DND-41 (cell line): Measurements from ENCODE around the gene CHSY1.

Experiments
- ATAC-seq: fragments of 200-7000 bp; cut with Tn5 transposase; 3 replicates; pipeline ENCODE4 v1.9.1; 2021; ENCODE audit warnings: low read depth; ENCODE audit not compliant: insufficient read depth
- DNase-seq: peaks from one replicate; pipeline ENCODE4 v3.0.0-alpha.2; 2020
- H2AFZ ChIP-seq: 2 replicates; pipeline ENCODE4 v1.6.0; 2012; ENCODE audit warnings: low read depth, low read length
- H3K27ac ChIP-seq: 2 replicates; pipeline ENCODE4 v1.5.1; 2012; ENCODE audit warnings: low read length, inconsistent platforms
- H3K27me3 ChIP-seq: fragments of 200-600 bp; sonication (generic); 2 replicates; pipeline ENCODE4 v1.6.0; 2012; ENCODE audit warnings: low read length, mild to moderate bottlenecking, inconsistent platforms; ENCODE audit not compliant: insufficient read depth, poor library complexity
- H3K36me3 ChIP-seq: 2 replicates; pipeline ENCODE4 v1.5.1; 2012; ENCODE audit warnings: low read length, inconsistent platforms; ENCODE audit not compliant: insufficient read depth
- H3K4me1 ChIP-seq: 2 replicates; pipeline ENCODE4 v1.5.1; 2012; ENCODE audit warnings: mild to moderate bottlenecking, low read length; ENCODE audit not compliant: insufficient read depth
- H3K4me2 ChIP-seq: 2 replicates; pipeline ENCODE4 v1.6.0; 2012; ENCODE audit warnings: mild to moderate bottlenecking, moderate library complexity, low read length, inconsistent platforms; ENCODE audit not compliant: insufficient read depth
- H3K4me3 ChIP-seq, 2 experiments: fragments of 200-600 bp in 1 of 2; shearing (Covaris generic) in 1 of 2; 2 replicates each; pipeline ENCODE4 v1.5.1; 2012 to 2016; ENCODE audit warnings: inconsistent platforms in 2 of 2, low read length in 2 of 2, mild to moderate bottlenecking in 2 of 2, low read depth in 1 of 2, moderate library complexity in 1 of 2
- H3K79me2 ChIP-seq: 2 replicates; pipeline ENCODE4 v1.6.0; 2012; ENCODE audit warnings: low read length, inconsistent platforms; ENCODE audit not compliant: insufficient read depth
- H3K9ac ChIP-seq: 2 replicates; pipeline ENCODE4 v1.6.0; 2012; ENCODE audit warnings: low read depth, mild to moderate bottlenecking, inconsistent platforms, low read length, moderate library complexity
- H3K9me3 ChIP-seq: 2 replicates; pipeline ENCODE4 v1.5.1; 2012; ENCODE audit warnings: low read length, moderate library complexity, mild to moderate bottlenecking, inconsistent platforms; ENCODE audit not compliant: insufficient read depth, severe bottlenecking
- H4K20me1 ChIP-seq: 2 replicates; pipeline ENCODE4 v1.6.0; 2012; ENCODE audit warnings: low read length; ENCODE audit not compliant: insufficient read depth
- EZH2 ChIP-seq: IDR thresholded peaks from 3 replicates; pipeline ENCODE4 v1.6.1; 2012; ENCODE audit warnings: borderline replicate concordance, low read depth, mild to moderate bottlenecking, moderate library complexity, low read length, inconsistent platforms; ENCODE audit not compliant: severe bottlenecking
- TF ChIP-seq, protein P1 (sequence below): IDR thresholded peaks from 2 replicates; pipeline ENCODE4 v1.5.1; 2012; ENCODE audit warnings: borderline replicate concordance, low read length, moderate library complexity, mild to moderate bottlenecking; ENCODE audit not compliant: poor library complexity, severe bottlenecking; ENCODE audit errors: extremely low read depth

CHSY1 gene

DNA sequence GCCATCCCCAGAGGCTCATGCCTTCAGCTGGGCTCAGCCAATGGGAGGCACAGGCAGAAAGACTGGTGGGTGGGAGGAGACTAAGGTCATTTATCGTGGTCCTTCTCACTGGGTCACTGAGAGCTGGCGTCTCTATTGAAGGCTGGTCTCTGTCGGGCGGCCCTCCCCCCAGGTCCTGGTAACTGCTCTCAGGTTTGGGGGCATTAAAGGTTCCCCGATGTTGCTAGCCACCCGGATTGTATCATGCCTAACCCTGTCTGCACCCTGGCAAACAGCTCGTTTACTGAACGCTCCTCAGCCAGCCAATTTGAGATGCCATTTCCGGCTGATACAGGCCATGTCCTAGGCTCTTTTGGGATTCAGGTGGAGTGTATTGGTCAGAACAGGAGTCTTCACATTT lies 14.9 kb upstream of the CHSY1 start:
- H3K27ac ChIP-seq: no peak overlapping the region
- no peak for ATAC-seq
- no peaks in the 10 kb centered on the region for H3K79me2 ChIP-seq
- no peaks in the 10 kb centered on the region for H3K27me3 ChIP-seq
- no peak overlapping the region for H3K4me2 ChIP-seq
- H4K20me1 ChIP-seq: no peaks in the 10 kb centered on the region
- H3K9ac ChIP-seq: no peak overlapping the region
- H3K36me3 ChIP-seq: peaks cover 17% of the 10 kb centered on the region; the same call in 1 of the 2 replicates
- H3K9me3 ChIP-seq: no peaks in the 10 kb centered on the region
- no peak for DNase-seq
- no peak overlapping the region for H2AFZ ChIP-seq
- no peak overlapping the region for H3K4me3 ChIP-seq
- TF ChIP-seq EZH2: no peak
- H3K4me1 ChIP-seq: no peaks in the 10 kb centered on the region

DNA sequence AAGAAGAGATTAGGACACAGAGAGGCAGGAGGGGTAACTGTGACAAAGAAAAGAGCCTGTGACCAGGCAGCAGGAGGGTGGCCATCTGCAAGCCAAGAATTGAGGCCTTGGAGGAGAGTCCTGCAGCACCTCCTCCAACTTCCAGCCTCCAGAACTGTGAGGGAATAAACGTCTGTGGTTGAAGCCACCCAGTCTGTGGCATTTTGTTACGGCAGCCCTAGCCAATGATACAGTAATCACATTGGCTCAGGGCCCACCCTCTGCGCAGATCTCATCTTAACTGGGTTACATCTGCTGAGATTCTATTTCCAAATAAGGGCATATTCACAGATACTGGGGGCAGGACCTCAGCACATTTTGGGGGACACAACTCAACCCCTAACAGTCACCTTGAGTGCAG lies 14.2 kb upstream of the CHSY1 start:
- Histone ChIP-seq H3K9me3 (no peaks in the 10 kb centered on the region), H3K4me1 (no peaks in the 10 kb centered on the region), H4K20me1 (no peaks in the 10 kb centered on the region), H3K79me2 (no peaks in the 10 kb centered on the region), H2AFZ (no peak overlapping the region), H3K4me3 (no peak overlapping the region), H3K27ac (no peak overlapping the region), H3K36me3 (peaks cover 10% of the 10 kb centered on the region; the same call in 1 of the 2 replicates), H3K9ac (no peak overlapping the region), H3K4me2 (no peak overlapping the region), H3K27me3 (no peaks in the 10 kb centered on the region)
- TF ChIP-seq EZH2: no peak
- TF ChIP-seq, protein P1, sequence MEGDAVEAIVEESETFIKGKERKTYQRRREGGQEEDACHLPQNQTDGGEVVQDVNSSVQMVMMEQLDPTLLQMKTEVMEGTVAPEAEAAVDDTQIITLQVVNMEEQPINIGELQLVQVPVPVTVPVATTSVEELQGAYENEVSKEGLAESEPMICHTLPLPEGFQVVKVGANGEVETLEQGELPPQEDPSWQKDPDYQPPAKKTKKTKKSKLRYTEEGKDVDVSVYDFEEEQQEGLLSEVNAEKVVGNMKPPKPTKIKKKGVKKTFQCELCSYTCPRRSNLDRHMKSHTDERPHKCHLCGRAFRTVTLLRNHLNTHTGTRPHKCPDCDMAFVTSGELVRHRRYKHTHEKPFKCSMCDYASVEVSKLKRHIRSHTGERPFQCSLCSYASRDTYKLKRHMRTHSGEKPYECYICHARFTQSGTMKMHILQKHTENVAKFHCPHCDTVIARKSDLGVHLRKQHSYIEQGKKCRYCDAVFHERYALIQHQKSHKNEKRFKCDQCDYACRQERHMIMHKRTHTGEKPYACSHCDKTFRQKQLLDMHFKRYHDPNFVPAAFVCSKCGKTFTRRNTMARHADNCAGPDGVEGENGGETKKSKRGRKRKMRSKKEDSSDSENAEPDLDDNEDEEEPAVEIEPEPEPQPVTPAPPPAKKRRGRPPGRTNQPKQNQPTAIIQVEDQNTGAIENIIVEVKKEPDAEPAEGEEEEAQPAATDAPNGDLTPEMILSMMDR: no peak
- DNase-seq: no peak
- ATAC-seq: no peak

DNA sequence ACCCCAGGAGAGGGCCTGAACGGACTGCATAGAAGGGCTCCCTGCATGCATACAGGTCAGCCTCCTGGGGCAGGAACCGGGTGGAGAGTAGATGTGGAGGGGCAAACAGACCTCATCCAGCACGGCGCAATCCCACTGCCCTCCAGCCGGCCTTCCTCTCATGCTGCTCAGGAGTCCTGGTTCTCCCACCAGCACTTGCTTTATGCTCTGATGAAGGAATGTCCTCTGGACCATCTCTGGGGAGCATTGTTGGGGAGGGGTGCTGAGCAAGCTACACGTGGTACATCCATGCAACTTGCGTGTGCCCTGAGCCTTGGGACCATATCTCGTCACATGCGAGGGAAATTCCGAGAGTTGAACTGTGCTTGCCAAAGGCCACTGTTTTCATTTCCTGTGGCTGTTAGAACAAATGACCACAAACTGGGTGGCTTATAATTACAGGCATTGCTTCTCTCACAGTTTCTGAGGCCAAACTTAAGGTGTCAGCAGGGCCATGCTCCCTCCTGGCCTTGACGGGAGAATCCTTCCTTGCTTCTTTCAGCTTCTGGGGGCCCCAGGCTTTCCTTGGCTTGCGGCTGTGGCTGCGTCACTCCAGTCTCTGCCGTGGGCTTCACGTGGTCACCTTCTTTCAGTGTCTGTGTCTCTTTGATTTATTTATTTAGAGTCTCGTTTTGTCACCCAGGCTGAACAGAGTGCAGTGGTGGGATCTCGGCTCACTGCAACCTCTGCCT lies 13.2 kb upstream of the CHSY1 start:
- DNase-seq: no peak
- H3K9me3 ChIP-seq: no peaks in the 10 kb centered on the region
- H3K4me2 ChIP-seq: no peak overlapping the region
- no peaks in the 10 kb centered on the region for H3K27me3 ChIP-seq
- no peaks in the 10 kb centered on the region for H3K4me1 ChIP-seq
- peaks cover 4% of the 10 kb centered on the region; the same call in 1 of the 2 replicates for H3K36me3 ChIP-seq
- ATAC-seq: no peak
- TF ChIP-seq, protein P1: no peak
- no peak for TF ChIP-seq EZH2
- no peaks in the 10 kb centered on the region for H3K79me2 ChIP-seq
- H3K4me3 ChIP-seq: no peak overlapping the region
- H3K9ac ChIP-seq: no peak overlapping the region
- H2AFZ ChIP-seq: no peak overlapping the region
- H4K20me1 ChIP-seq: no peaks in the 10 kb centered on the region
- no peak overlapping the region for H3K27ac ChIP-seq

DNA sequence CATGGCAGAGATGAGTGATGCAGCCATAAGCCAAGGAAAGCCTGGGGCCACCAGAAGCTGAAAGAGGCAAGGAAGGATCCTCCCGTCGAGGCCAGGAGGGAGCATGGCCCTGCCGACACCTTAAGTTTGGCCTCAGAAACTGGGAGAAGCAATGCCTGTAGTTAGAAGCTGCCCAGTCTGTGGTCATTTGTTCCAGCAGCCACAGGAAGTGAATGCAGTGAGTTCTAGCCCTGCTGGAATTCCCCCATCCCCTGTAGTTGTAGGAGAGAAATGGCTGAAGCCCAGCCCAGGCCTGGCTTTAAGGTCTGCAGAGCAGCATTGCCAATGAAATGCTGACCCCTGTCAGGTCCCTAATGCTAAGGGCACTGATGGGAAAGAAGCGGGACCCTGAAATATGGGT lies 12.2 kb upstream of the CHSY1 start:
- Histone ChIP-seq H2AFZ (no peak overlapping the region), H3K79me2 (no peaks in the 10 kb centered on the region), H3K9me3 (no peaks in the 10 kb centered on the region), H3K4me2 (no peak overlapping the region), H3K36me3 (no peaks in the 10 kb centered on the region), H3K27ac (no peak overlapping the region), H3K27me3 (no peaks in the 10 kb centered on the region), H3K9ac (no peak overlapping the region), H3K4me1 (no peaks in the 10 kb centered on the region), H4K20me1 (no peaks in the 10 kb centered on the region), H3K4me3 (no peak overlapping the region)
- TF ChIP-seq EZH2: no peak
- TF ChIP-seq, protein P1: no peak
- ATAC-seq (no peak), DNase-seq (no peak)
